Liver (tissue), 9 donors: ENCODE results near the gene MIEF1. TPM values are rescaled to one million over a fixed set of nuclear protein-coding genes. Genes with fewer than 3 reads are reported as not detected.

ENCODE experiments used
- DNase-seq: peaks from one replicate; pipeline ENCODE4 v3.0.0-alpha.2; 2017; ENCODE audit warnings: low spot score
- H3K27ac ChIP-seq, 2 donors: one replicate each; pipeline ENCODE4 v1.7.0; 2013; ENCODE audit warnings: inconsistent platforms in 2 of 2, low read length in 2 of 2, control low read depth in 1 of 2, low read depth in 1 of 2, mild to moderate bottlenecking in 1 of 2
- H3K27me3 ChIP-seq, 4 donors: one replicate each; pipeline versions ENCODE4 v1.6.1 to v1.7.0; 2013; ENCODE audit warnings: low read length in 3 of 4, inconsistent platforms in 1 of 4, mild to moderate bottlenecking in 1 of 4, moderate library complexity in 1 of 4; ENCODE audit not compliant: control insufficient read depth in 4 of 4, insufficient read depth in 4 of 4
- H3K36me3 ChIP-seq, 4 donors: one replicate each; pipeline versions ENCODE4 v1.6.1 to v1.7.0; 2013; ENCODE audit warnings: low read length in 3 of 4, mild to moderate bottlenecking in 3 of 4, low read depth in 1 of 4, moderate library complexity in 1 of 4; ENCODE audit not compliant: control insufficient read depth in 4 of 4, insufficient read depth in 3 of 4
- H3K4me1 ChIP-seq, 4 donors: one replicate each; pipeline versions ENCODE4 v1.6.1 to v1.7.0; 2013; ENCODE audit warnings: low read length in 3 of 4, mild to moderate bottlenecking in 3 of 4, moderate library complexity in 1 of 4; ENCODE audit not compliant: control insufficient read depth in 4 of 4, insufficient read depth in 4 of 4
- H3K4me3 ChIP-seq, 3 donors: one replicate each; pipeline versions ENCODE4 v1.6.1 to v1.7.0; 2013; ENCODE audit warnings: low read length in 3 of 3, control low read depth in 1 of 3, low read depth in 1 of 3, mild to moderate bottlenecking in 1 of 3
- H3K9ac ChIP-seq, 2 donors: one replicate each; pipeline ENCODE4 v1.7.0; 2013; ENCODE audit warnings: low read length in 2 of 2, mild to moderate bottlenecking in 2 of 2, moderate library complexity in 2 of 2, control low read depth in 1 of 2, low read depth in 1 of 2
- H3K9me3 ChIP-seq, 4 donors: one replicate each; pipeline versions ENCODE4 v1.6.1 to v1.7.0; 2013; ENCODE audit warnings: low read length in 3 of 4; ENCODE audit not compliant: control insufficient read depth in 4 of 4
- CTCF ChIP-seq: fragments of 150-350 bp; IDR thresholded peaks from 2 replicates; pipeline ENCODE4 v1.5.1; 2017; ENCODE audit warnings: improper control_type of control experiment, low read depth, low read length; ENCODE audit not compliant: missing input control
- EGR1 ChIP-seq, 2 donors: IDR thresholded peaks; 2 replicates each; pipeline ENCODE4 v1.6.1; 2016 to 2018; ENCODE audit warnings: antibody characterized with exemption in 2 of 2, low read depth in 2 of 2
- FOXA1 ChIP-seq: IDR thresholded peaks from 2 replicates; pipeline ENCODE4 v1.6.1; 2016; ENCODE audit warnings: antibody characterized with exemption
- FOXA2 ChIP-seq: IDR thresholded peaks from 2 replicates; pipeline ENCODE4 v1.6.1; 2016; ENCODE audit warnings: antibody characterized with exemption
- GABPA ChIP-seq, 2 donors: IDR thresholded peaks in 1 of 2; conservative IDR thresholded peaks in 1 of 2; 2 replicates each; pipeline ENCODE4 v1.6.1; 2016; ENCODE audit warnings: antibody characterized with exemption in 2 of 2, mild to moderate bottlenecking in 1 of 2, moderate library complexity in 1 of 2
- HNF4A ChIP-seq, 2 donors: conservative IDR thresholded peaks; 2 replicates each; pipeline ENCODE4 v1.6.1; 2016; ENCODE audit warnings: antibody characterized with exemption in 2 of 2, mild to moderate bottlenecking in 2 of 2
- HNF4G ChIP-seq: IDR thresholded peaks from 2 replicates; pipeline ENCODE4 v1.6.1; 2016; ENCODE audit warnings: antibody characterized with exemption
- JUND ChIP-seq, 2 donors: IDR thresholded peaks; 2 replicates each; pipeline ENCODE4 v1.6.1; 2016; ENCODE audit warnings: antibody characterized with exemption in 2 of 2
- MAX ChIP-seq: IDR thresholded peaks from 2 replicates; pipeline ENCODE4 v1.6.1; 2016; ENCODE audit warnings: antibody characterized with exemption
- NR2F2 ChIP-seq: IDR thresholded peaks from 2 replicates; pipeline ENCODE4 v1.6.1; 2016; ENCODE audit warnings: antibody characterized with exemption
- RAD21 ChIP-seq, 2 donors: IDR thresholded peaks; 2 replicates each; pipeline ENCODE4 v1.6.1; 2016; ENCODE audit warnings: antibody characterized with exemption in 2 of 2, mild to moderate bottlenecking in 2 of 2
- REST ChIP-seq: IDR thresholded peaks from 2 replicates; pipeline ENCODE4 v1.6.1; 2016; ENCODE audit warnings: antibody characterized with exemption, mild to moderate bottlenecking
- RXRA ChIP-seq, 2 donors: IDR thresholded peaks; 2 replicates each; pipeline ENCODE4 v1.6.1; 2017 to 2018; ENCODE audit warnings: antibody characterized with exemption in 2 of 2, mild to moderate bottlenecking in 1 of 2
- SP1 ChIP-seq: IDR thresholded peaks from 2 replicates; pipeline ENCODE4 v1.6.1; 2018; ENCODE audit warnings: antibody characterized with exemption, mild to moderate bottlenecking
- TAF1 ChIP-seq: conservative IDR thresholded peaks from 2 replicates; pipeline ENCODE4 v1.6.1; 2016; ENCODE audit warnings: antibody characterized with exemption, mild to moderate bottlenecking
- YY1 ChIP-seq: IDR thresholded peaks from 2 replicates; pipeline ENCODE4 v1.6.1; 2016; ENCODE audit warnings: antibody characterized with exemption, mild to moderate bottlenecking
- ZBTB33 ChIP-seq: IDR thresholded peaks from 2 replicates; pipeline ENCODE4 v1.6.1; 2016; ENCODE audit warnings: antibody characterized with exemption
- WGBS: extraction: QIAGEN DNeasy Blood & Tissue Kit; methylation state at CpG from one replicate; pipeline ENCODE4 v1.1.7; 2013; 5-methylcytosine and 5-hydroxymethylcytosine counted together
- polyA plus RNA-seq, 2 donors: library from polyadenylated mRNA; stranded (reverse) in 1 of 2; unstranded in 1 of 2; fragments of 200-250 nt in 1 of 2; fragments of >200 nt in 1 of 2; fragmentation: Nextera tagmentation in 1 of 2; extraction: Ambion mirVana in 1 of 2; gene quantifications; one replicate each; pipeline versions ENCODE4 v1.2.1 to v1.2.3, GENCODE V29; 2013 to 2015
- total RNA-seq, 2 donors: library from RNA; depleted of rRNA; stranded (reverse); fragments of >200 nt; gene quantifications; one replicate each; pipeline ENCODE4 v1.2.3, GENCODE V29; 2014
- TF ChIP-seq, protein P1 (sequence below): IDR thresholded peaks from 2 replicates; pipeline ENCODE4 v1.6.1; 2016; ENCODE audit warnings: antibody characterized with exemption
- donor health status: healthy.
- donor health status: healthy.
- donor health status: healthy.
- donor health status: healthy.
- donor health status: healthy.

Gene MIEF1
- total and polyA plus RNA-seq, 4 donors = 12.9 to 31.1 (median 20.7) TPM

DNA sequence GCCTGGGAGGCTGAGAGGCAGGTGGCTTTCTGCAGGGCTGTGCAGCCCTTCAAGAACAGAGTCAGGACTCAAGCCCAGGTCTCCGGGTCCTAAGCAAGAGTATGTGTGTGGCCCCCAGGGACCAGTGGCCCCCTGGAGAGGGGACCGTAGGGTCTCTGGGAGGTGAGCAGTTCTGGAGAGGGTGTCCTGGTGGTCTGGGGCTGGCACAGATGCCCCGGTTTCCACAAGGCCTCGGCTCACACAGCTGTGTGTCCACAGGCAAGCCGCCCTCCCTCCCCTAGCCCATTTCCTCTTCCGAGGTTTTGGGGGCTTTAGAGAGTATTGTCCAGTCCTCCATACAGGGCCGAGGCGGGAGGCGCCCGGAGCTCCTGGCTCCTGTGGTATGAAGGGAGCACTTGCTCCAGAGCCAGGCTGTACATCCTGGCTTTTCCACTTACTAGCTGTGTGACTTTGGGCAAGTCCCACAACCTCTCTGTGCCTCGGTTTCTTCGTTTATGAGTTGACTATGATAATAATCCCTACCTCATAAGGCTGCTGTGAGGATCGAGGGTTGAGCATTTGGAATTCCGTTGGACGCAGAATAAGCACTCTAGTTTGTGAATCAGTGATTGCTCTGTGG, 33.9 kb downstream of the MIEF1 start:
- Histone ChIP-seq H3K36me3 (no peaks in the 10 kb centered on the region), H3K27me3 (no peaks in the 10 kb centered on the region), H3K9ac (no peak overlapping the region), H3K4me3 (no peak overlapping the region), H3K9me3 (no peaks in the 10 kb centered on the region), H3K4me1 (peaks cover 9 to 20% (median 14%) of the 10 kb centered on the region in 4 donors), H3K27ac (no peak overlapping the region)
- WGBS = 87% methylated on average over 15 of the region's 15 CpGs
- DNase-seq = no peak
- TF ChIP-seq EGR1 (IDR thresholded peaks at IDR 0.05; ENCODE audit: low read depth in 2 of 2) (no peak), RAD21 (IDR thresholded peaks at IDR 0.05) (no peak), GABPA (IDR thresholded peaks at IDR 0.05 in 1 of 2, conservative IDR thresholded peaks at IDR 0.05 in 1 of 2) (no peak), HNF4G (no peak), CTCF (no peak), REST (no peak), RXRA (IDR thresholded peaks at IDR 0.05) (no peak), JUND (IDR thresholded peaks at IDR 0.05) (no peak), FOXA2 (no peak), TAF1 (no peak), FOXA1 (no peak), YY1 (no peak)
- TF ChIP-seq, protein P1, sequence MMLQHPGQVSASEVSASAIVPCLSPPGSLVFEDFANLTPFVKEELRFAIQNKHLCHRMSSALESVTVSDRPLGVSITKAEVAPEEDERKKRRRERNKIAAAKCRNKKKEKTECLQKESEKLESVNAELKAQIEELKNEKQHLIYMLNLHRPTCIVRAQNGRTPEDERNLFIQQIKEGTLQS = no peak

DNA sequence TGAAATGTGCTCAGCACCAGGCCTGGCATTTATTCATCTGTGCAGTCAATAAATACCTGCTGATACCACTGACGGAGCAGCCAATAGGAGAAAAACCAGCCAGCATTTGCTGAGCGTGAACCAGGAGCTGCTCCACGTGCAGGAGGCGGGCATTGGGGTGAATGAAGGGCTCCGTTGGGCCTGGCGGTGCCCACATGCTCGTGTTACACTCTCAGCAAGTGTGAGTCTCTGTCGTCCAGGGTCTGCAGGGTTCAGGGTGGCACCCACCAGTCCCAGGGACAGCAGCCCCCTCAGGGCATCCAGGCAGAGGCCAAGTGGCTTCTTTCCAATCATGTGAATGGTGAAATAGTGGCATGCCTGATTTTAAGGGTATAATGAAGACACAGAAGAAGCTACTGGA, 34.6 kb downstream of the MIEF1 start:
- Histone ChIP-seq H3K27me3 (no peaks in the 10 kb centered on the region), H3K27ac (no peak overlapping the region), H3K36me3 (no peaks in the 10 kb centered on the region), H3K9ac (no peak overlapping the region), H3K4me1 (peaks cover 2 to 12% (median 8%) of the 10 kb centered on the region in 4 donors), H3K4me3 (no peak overlapping the region), H3K9me3 (no peaks in the 10 kb centered on the region)
- TF ChIP-seq EGR1 (IDR thresholded peaks at IDR 0.05; ENCODE audit: low read depth in 2 of 2) (no peak), HNF4A (conservative IDR thresholded peaks at IDR 0.05) (no peak), MAX (no peak), RXRA (IDR thresholded peaks at IDR 0.05) (no peak), JUND (IDR thresholded peaks at IDR 0.05) (no peak), FOXA1 (no peak), ZBTB33 (no peak), TAF1 (no peak), RAD21 (IDR thresholded peaks at IDR 0.05) (no peak), FOXA2 (no peak), GABPA (IDR thresholded peaks at IDR 0.05 in 1 of 2, conservative IDR thresholded peaks at IDR 0.05 in 1 of 2) (no peak), SP1 (no peak), NR2F2 (no peak), HNF4G (no peak), CTCF (no peak)
- TF ChIP-seq, protein P1 = no peak
- no peak for DNase-seq
- 52% methylated on average over 8 of the region's 8 CpGs for WGBS
